A172 (cell line): ENCODE measurements around the gene EEF1AKMT1. TPM values are rescaled to one million over a fixed set of nuclear protein-coding genes. Genes with fewer than 3 reads are reported as not detected.
A peak's percentile ranks its signal among the peaks of the same experiment; 100 is the strongest.
"Not testable (repeated sequence)": the region's sequence is repeated elsewhere in the genome, so short reads cannot be mapped to it uniquely, and the experiment has no call there.

ENCODE experiments used
- DNase-seq: peaks from one replicate; pipeline ENCODE4 v3.0.0-alpha.2; 2015; ENCODE audit warnings: low spot score
- total RNA-seq: library from RNA; depleted of rRNA; stranded (reverse); fragments of >200 nt; shearing (Covaris generic); gene quantifications from 2 replicates; pipeline ENCODE4 v1.2.3, GENCODE V29; 2014

Gene EEF1AKMT1
- total RNA-seq, 1 experiment from 2014 or later: 16.8 TPM

DNA sequence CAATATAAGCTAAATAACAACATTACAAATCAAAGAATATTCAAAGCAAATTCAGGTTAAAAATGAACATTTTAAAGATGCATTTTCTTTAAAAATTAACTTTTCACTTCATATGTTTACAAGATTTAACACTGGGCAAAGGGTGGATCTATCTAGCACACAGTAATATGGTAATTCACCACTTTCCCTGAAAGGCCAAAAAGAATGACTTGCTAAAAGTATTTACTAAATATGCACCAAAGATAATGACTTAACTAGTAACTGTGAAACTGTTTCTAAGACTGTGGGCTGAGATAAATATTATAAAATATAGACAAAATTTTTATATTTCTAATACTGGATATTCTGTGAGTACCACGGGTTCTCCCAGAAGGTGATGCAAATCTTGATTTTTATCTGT, 4.5 kb upstream of the EEF1AKMT1 start:
- no peak for DNase-seq

DNA sequence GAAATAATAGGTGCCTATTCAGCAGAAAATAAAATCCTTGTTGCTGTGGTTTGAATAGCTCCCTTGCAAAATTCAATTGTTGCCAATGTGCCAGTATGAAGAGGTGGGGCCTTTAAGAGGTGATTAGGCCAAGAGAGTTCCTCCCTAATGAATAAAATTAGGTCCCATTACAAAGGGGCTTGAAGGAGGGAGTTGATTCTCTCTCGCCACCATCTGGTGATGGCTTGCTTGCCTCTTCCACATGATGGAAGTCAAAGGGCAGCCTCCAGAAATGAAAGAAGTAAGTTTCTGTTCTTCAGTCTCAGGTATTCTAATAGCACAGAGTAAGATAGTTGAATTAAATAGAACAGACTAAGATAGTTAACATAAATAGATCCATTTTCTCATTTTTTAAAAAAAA, 3.0 kb upstream of the EEF1AKMT1 start:
- no peak for DNase-seq

DNA sequence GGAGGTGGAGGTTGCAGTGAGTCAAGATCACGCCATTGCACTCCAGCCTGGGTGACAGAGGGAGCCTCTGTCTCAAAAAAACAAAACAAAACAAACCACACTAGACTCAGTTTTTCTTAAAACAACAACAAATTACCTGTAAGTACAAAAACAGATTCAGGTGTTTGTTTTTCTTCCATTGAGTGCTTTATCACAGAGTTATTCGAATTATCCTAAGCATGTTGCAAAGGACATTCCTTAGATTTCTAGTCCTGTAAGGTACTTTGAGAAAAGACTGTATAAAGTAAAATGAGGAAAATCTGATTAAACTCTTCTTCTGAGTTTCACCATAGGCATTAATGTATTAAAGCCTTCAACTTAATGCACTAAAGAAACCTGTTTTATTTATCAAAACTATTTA, 2.2 kb upstream of the EEF1AKMT1 start:
- no peak for DNase-seq

DNA sequence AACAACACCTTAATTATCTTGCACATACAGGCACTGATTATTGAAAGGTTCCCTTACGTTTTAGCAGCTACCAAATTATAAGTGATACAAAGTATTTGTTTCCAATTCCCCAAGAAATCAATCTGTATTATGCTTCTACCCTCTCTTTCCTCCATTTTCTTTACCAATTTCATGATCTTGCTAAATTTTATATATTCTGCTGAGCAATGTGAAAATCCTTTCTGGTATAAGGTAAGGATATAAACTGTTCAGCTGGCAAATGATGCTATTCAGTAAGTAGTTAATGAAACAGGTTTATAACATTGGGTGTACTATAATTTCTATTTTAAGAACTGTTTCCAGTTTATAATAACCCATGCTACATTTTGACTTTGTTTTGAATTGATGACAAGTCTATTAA, 985 bp upstream of the EEF1AKMT1 start:
- DNase-seq: no peak

DNA sequence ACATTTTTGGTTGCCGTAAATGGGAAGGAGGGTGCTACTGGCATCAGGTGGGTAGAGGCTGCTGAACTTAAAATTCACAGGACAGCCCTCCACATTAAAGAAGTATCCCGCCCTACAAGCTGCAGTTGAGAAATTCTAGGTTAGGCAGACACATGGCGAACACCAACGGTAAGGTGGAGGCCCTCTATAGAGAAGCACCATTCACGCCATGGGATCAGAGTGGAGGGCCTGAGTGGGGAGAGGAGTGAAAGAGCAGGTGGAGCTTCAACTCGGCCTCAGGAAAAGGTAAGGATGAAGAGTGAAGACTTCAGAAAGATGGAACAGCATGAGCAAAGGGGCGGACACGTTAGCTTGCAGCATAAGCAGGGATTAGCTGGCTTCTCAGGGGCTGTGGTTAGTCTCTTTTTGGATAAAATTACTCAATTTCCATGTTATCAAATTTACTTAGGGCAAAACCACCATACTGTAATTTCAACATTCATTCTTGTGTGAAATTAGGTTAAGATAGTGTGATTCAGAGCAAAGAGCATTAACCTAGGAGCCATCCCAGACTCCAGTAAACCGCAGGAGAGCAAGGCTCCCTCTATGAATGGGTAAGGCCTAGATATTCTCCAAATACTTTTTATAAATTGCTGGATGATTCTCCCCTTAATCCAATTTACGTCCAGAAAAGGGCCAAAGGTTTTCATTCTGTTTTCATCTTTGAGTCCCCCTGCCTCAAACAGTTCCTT, 1.2 kb downstream of the EEF1AKMT1 start:
- no peak for DNase-seq

DNA sequence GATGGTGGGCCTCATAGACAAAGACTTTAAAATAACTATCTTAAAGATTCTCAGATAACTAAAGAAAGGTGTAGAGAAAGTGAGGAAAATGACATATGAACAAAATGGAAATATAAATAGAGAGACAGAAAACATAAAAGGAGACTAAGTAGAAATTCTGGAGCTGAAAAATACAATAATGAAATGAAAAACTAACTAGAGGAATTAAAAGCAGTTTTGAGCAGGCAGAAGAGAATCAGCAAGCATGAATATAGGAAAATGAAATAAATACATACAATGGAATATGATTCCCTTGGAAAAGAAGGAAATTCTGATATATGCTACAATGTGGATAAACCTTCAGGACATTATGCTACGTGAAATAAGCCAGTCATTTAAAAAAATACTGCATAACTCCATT, 3.9 kb downstream of the EEF1AKMT1 start:
- no peak for DNase-seq

DNA sequence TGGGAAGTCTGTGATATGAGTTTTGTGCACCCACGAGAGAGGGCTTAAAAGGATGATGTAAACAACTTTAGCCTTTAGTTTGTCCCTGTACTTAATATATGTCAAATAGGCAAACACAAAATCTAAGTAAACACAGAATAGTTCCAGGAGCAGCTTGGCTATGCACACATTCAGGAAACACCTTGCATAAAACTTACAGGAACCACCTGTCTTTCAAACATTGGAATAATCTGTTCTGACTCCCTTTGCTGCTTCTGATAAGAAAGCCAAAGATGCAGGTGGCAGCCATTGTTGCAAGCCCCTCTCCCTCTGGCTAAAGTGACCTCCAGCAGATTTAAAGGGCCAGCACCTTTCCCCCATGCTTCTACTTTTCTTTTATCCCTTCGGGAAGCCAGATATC, 4.7 kb downstream of the EEF1AKMT1 start:
- DNase-seq: no peak

DNA sequence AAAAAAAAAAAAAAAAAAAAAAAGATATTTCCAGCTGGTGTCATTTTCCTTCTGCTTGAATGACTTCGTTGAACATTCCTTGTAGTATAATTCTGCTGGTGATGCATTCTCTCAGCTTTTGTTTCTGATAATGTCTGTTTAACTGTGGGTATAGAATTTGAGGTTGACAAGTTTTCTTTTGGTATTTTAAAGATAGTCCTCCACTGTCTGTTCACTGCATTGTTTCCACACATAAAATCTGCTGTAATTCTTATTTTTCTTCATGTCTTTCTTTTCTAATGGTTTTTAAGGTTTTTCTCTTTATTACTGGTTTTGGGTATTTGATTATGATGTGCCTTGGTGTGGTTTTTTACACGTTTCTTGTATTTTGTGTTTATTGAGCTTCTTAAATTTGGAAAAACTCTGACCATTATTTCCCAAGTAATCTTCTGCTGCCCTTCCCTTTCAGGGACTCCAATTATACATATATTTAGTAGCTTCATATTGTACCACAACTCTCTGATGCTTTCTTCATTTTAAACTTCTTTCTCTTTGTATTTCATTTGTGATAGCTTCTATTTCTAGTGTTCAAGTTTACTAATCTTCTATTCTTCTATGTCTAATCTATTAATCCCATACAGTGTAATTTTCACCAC, 6.3 kb downstream of the EEF1AKMT1 start:
- no peak for DNase-seq

DNA sequence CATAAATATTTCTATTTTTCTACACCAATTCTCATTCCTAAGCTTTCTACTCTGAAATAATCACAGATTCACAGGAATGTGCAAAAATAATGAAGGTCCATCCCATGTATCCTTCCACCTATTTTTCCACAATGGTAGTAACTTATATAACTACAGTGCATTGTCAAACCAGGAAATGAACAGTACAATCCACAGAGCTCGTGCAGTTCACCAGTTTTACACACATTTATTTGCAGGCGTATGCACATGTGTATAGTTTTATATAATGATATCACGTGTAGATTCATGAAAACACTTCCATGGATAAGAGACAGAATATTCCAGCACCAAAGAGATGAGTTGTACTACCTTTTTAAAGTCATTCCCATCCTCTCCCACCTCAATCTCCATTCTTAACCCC, 12.9 kb downstream of the EEF1AKMT1 start:
- no peak for DNase-seq

DNA sequence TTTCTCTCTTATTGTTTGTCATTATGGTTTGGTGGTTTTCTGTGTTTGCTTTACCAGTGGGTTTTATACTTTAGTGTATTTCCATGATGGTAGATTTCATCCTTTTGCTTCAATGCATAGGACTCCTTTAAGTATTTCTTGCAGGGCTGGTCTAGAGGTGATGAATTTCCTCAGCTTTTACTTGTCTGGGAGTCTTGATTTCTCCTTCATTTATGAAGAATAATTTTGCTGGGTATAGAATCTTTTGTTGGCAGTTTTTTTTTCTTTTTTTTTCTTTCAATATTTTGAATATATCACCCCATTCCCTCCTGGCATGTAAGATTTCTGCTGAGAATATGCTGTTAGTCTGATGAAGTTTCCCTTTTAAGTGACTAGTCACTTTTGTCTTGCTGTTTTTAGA, 19.8 kb downstream of the EEF1AKMT1 start:
- DNase-seq: no peak

DNA sequence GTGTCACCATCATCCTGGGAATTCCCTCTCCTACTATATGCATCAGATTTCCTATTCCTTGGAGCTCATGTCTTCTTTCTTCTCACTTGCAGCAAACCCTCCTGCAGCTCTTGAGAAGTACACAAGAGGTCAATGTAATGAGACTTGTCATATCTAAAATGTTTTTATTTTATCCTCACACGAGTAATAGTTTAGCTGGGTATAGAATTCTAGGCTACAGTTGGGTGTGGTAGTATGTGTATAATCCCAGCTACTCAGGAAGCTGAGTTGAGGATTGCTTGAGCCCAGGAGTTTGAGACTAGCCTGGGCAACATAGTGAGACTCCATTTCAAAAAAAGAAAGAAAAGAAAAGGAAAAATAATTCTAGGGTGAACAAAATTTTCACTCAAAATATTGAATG, 24.4 kb downstream of the EEF1AKMT1 start:
- DNase-seq: no peak

DNA sequence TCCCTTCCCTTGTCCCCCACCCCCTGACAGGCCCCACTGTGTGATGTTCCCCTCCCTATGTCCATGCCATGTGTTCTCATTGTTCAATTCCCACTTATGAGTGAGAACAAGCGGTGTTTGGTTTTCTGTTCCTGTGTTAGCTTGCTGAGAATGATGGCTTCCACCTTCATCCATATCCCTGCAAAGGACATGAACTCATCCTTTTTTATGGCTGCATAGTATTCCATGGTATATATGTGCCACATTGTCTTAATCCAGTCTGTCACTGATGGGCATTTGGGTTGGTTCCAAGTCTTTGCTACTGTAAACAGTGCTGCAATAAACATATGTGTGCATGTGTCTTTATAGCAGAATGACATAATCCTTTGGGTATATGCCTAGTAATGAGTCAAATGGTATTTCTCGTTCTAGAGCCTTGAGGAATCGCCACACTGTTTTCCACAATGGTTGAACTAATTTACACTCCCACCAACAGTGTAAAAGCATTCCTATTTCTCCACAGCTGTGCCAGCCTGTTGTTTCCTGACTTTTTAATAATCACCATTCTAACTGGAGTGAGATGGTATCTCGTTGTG, 29.8 kb downstream of the EEF1AKMT1 start:
- not testable (repeated sequence) for DNase-seq

DNA sequence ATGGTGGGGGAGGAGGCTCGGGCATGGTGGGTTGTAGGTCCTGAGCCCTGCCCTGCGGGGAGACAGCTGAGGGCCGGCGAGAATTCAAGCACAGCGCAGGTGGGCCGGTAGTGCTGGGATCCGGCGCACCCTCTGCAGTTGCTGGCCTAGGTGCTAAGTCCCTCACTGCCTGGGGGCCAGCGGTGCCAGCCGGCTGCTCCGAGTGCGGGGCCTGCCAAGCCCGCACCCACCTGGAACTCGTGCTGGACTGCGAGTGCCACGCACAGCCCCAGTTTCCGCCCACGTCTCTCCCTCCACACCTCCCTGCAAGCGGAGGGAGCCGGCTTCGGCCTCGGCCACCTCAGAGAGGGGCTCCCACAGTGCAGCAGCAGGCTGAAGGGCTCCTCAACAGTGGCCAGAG, 33.7 kb downstream of the EEF1AKMT1 start:
- no peak for DNase-seq

DNA sequence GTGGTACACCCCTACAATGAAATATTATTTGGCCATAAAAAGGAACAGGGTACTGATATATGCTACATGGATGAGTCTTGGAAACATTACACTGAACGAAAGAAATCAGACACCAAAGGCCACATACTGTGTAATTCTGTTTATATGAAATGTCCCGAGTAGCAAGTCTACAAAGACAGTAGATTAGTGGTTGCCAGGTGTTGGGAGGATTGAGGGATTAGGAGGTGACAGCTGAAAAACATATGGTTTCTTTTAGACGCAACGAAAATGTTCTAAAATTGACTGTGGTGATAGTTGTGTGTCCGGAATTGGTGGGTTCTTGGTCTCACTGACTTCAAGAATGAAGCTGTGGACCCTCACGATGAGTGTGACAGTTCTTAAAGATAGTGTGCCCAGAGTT, 35.1 kb downstream of the EEF1AKMT1 start:
- DNase-seq: no peak

DNA sequence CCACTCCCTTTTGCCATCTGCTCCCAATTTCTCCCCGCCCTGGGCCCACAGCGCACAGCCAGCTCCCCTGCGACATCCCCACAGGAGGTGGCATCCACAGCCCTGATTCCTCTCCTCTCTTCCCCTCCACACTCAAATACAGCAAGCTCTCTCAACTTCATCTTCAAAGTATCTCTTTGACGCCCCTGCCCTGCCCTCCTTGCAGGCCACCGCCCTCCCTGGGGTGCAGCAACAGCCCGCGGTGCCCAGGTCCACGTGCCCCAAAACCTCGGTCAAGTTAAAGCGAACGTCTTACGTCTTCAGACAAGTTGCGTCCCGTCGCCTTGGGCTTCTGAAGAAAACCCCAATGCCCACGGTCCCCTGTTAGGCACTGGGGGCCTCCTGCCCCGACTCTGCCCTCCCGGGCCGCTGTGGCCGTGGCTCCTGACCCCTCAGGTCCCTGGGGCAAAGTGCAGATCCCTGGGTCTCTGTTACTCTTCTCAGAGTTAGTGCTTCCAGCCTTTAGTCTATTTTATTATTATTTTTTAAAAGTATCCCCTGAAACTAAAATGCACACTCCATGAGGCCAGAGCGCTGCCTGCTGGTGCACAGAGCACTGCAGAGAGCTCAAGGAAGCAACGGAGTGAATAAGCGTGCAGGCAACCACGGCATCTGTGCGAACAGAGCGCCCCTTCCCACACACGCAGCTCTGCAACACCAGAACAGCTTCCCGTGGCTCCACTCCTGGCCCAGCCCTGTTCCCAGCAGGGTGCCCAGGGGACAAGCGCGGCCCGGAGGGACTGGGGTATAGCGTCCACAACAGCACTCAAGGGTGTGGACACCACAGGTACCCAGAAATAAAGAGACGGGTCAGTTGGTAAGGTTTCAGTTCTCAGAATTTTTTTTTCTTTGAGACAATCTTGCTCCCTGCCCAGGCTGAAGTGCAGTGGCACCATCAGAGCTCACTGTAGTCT, 43.9 kb downstream of the EEF1AKMT1 start:
- DNase-seq: no peak

DNA sequence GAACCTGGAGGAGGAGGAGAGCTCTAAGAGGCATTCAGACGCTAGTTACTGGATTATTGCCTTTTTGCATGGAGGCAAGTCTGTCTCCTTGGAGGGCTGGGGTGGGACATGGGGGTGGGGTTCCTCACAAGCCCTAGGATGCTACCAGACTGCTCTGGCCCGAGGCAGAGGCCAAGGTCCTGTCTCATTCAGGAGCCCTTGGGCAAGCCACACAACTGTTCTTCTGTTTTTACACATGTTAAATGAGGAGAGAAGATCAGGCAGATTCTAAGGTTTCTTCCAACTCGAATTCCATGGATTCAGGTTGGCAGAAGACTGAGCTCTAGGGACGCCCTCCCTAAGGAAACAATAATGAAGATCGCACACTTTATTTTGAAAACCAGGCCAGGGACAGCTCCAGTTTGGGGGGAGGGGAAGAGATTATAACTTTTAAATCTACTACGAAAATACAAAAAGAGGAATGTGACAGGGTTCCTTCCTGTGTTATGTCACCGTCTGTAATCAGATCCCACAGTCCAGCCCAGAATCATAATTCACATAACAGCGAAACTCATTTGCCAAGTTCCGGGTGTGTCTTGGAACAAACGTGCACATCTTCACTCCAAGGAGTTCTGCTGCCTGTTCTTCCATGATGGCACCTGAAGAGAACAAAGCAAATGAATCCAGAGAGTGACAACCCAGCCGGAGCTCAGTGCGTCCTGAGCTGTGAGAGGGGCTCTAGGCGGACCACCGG, 45.0 kb downstream of the EEF1AKMT1 start:
- no peak for DNase-seq

DNA sequence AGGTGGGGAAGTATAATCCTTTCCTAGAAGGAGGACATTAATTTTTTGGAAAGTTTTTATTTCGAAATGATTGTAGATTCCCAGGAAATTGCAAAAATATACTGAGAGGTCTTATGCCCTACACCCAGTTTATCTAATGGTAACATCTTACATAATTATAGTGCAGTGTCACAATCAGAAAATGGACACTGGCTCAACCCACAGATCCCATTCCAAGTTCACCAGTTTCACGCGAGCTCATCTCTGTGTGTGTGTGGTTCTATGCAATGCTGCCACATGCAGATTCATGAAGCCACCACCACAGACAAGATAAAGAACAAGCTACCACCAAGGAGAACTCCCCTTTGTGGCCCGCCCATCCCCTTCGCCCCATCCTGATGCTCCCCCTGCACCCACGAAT, 45.9 kb downstream of the EEF1AKMT1 start:
- no peak for DNase-seq

DNA sequence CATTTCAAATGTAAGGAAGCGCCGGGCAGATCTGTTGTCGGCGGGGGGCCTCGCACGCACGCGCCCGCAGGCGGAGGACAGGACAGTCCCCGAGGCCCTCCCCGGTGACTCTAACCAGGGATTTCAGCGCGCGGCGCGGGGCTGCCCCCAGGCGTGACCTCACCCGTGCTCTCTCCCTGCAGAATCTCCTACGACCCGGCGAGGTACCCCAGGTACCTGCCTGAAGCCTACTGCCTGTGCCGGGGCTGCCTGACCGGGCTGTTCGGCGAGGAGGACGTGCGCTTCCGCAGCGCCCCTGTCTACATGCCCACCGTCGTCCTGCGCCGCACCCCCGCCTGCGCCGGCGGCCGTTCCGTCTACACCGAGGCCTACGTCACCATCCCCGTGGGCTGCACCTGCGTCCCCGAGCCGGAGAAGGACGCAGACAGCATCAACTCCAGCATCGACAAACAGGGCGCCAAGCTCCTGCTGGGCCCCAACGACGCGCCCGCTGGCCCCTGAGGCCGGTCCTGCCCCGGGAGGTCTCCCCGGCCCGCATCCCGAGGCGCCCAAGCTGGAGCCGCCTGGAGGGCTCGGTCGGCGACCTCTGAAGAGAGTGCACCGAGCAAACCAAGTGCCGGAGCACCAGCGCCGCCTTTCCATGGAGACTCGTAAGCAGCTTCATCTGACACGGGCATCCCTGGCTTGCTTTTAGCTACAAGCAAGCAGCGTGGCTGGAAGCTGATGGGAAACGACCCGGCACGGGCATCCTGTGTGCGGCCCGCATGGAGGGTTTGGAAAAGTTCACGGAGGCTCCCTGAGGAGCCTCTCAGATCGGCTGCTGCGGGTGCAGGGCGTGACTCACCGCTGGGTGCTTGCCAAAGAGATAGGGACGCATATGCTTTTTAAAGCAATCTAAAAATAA, 52.1 kb downstream of the EEF1AKMT1 start:
- peak; percentile 51 for DNase-seq

DNA sequence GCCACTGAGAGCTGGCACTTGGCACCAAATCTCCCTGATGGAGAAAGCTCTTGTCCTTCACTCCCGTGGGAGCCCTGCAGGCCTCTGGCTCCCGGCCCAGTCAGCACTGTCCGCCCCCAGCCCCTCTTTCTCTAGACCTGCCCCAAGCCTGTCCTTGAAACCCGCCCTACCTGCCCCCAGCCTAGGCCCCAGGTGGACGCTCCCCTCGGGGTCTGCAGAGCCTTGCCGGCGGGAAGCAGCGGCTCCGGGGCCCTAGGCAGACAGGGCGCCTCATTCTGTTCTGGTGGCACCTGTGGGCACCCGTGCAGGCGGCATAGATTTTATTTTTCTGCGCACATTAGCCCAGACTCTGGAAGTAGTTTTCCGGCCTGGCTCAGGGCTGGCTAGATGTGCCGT, 52.7 kb downstream of the EEF1AKMT1 start:
- DNase-seq: no peak

DNA sequence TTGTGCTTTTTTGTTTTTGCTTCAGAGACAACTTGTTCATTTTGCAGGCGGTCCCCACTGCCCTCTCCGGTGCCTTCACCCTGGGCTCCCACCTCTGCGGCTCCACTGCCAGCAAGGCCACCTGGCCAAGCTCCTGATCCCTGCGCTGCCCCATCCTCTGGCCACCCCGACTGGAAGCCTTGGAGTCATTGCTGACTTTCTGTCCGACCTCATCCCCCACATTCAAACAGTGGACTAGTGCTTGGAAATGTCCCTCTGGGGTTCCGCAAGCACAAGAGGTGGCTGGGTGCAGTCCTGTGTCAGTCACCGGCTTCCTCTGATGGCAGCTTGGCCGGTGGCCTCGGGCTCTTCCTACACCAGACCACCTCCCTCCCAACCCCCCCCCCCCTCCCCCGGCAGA, 53.3 kb downstream of the EEF1AKMT1 start:
- DNase-seq: no peak

DNA sequence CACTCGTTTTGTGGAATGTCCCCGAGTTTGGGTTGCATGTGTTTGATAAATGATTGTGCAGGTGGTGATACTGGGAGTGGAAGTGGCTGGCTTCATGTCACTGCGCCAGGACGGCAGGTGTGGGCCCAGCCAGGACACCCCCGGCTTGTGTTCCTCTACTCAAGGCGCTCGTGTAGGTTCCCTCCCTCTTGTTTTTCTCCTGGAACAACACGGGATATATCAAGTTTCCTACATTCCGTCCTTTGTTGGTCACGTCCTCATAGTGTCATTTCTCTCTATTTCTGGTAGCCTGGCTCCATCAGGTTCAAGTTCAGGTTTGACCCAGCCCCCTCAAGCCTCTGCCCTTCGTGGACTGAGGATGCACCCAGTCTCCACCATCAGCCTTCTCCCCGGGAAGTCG, 54.0 kb downstream of the EEF1AKMT1 start:
- no peak for DNase-seq
